ENCODE results near the gene LSM7.
"Not testable (repeated sequence)": the region's sequence is repeated elsewhere in the genome, so short reads cannot be mapped to it uniquely, and the experiment has no call there.

LSM7 gene

DNA sequence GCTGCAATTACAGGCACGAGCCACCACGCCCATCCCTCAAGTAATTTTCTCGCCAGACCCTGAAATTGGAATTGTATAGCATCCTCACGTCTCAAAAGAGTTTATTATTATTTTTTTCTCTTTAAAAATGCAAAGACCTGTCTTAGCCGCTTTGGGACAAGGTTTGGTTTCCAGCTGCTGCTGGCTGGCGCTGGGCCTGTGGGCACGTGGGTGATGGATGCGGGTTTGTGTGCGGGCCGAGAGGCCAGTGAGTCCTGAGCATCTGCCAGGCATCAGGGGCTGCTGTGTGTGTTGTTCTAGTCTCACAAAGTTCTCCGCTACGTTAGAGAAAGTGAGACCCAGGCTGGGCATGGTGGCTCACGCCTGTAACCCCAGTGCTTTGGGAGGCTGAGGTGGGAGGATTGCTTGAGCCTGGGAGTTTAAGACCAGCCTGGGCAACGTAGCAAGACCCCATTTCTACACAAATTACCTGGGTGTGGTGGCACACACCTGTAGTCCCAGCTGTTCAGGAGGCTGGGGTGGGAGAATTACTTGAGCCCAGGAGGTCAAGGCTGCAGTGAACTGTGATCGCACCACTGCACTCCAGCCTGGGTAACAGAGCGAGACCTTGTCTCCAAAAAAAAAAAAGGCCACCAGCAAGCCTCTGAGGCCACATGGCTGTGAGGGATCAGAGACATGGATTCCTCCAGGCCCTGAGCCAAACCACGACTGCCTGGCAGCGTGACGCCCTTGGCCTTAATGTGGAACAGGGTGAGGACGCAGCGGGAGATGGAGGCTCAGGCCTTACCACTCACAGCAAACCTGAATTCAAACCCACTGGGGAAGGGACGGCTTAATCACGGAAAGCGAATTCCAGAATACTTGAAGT lies 27.0 kb upstream of the LSM7 start:
- no peak for DNase-seq (ENCODE audit: low read depth)

DNA sequence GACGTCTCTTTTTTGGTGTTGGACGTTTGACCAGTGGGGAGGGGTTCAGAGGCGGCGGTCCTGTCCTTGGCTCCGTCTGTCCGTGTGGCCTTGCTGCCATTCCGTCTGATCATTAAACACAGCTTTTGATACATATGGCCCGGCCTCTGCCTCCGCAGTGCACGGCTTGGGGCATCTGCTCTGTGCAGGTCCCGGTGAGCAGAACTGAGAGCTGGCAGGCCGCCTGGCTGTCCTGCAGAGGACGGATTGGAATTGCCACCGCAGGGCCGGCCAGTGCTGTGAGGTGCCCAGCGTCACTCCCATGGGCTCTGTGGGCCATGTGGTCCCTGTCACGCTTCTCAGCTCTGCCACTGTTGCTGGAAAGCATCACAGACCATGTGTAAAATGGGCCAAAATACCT lies 26.3 kb upstream of the LSM7 start:
- no peak for DNase-seq (ENCODE audit: low read depth)

DNA sequence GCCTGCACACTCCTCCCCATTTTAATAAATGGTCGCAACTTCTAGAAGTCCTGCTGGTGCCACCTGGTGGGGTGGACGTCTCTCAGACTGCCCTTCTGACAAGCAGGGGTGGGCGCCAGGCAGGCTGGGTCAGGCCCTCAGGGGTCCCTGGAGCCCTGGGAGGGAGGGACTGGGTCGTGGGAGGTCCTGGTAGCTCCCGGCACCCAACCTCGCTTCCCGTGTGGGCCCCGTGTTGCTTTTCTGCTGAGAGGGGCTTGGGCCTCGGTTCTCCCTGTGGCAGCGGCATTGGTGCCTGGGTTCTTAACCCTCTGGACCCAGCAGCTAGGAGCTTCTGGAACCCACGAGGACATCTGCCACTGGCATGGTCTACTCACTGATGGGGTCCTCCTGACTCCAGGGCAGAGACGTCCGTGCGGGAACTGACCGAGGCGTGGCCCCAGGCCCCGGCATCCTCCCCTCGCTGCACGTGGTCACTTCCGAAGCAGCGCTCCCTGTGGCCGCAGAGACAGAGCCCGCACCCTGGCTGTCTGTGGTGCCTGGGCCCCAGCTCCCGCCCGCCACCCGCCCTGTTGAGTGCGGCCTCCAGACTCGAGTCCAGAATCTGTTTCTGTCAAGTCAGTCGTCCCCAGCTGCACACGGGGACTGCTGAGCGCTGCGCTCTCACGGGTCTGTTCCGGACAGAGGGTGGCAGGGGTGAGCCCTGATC lies 25.7 kb upstream of the LSM7 start:
- no peak for DNase-seq (ENCODE audit: low read depth)

- no peak for DNase-seq (ENCODE audit: low read depth)
Observed at GRCh38 chr19:2353159-2353886, 24.9 kb upstream of the LSM7 start.

DNA sequence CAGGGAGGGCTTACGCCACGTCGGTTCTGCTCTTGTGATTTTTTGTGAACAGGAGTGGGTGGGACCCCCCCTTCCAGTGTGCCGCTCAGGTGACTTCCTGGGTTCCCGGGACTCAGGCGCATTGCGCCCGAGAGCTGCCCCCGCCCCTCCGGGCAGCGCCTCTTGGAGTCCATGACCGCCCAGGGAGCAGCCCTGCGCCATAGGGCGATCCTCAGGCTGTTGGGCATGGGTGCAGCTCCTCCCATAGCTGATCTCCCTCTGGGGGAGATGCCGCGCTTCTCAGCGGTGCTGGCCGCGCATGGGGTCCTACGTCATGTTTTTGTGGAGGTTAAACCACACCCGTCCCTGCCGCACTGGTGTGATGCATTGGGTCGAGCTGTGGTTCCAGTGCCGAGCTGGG lies 23.7 kb upstream of the LSM7 start:
- DNase-seq (ENCODE audit: low read depth) = no peak

DNA sequence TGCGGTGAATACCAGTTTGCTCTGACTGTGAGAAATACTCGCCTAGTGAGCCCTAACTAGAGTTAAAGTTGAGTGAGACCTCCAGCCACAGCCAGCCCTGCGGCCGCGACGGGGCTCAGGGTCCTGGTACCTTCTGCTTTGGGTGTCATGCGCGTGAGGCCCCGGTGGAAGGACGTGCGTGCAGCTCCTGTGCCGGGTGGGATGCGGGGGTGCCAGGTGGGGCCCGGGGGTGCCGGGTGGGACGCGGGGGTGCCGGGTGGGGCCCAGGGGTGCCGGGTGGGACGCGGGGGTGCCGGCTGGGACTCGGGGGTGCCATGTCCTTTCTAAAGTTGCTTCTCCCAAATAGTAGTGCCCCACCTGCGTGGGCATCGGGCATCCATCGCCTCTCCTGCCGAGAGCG lies 23.2 kb upstream of the LSM7 start:
- DNase-seq (ENCODE audit: low read depth) = no peak

DNA sequence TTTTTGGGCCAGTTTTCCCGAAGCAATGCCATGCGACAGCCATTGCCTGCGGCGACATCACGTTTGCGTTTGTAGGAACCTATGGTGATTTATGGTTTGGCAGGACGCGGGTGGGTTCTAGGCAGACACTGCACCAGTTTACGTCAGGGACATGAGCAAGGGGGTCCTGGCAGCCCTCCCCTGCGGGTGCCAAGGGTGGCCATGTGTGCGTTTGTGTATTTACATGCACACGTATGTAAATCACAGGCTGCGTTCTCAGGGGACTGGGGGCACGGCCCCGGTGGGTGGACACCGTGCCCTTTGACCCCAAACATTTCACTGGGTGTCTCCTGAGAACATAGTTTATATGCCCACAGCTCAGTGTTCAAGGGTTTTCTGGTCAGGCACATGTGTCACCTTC lies 22.3 kb upstream of the LSM7 start:
- no peak for DNase-seq (ENCODE audit: low read depth)

- DNase-seq (ENCODE audit: low read depth) = not testable (repeated sequence)
Observed at GRCh38 chr19:2349818-2350217, 21.4 kb upstream of the LSM7 start.

DNA sequence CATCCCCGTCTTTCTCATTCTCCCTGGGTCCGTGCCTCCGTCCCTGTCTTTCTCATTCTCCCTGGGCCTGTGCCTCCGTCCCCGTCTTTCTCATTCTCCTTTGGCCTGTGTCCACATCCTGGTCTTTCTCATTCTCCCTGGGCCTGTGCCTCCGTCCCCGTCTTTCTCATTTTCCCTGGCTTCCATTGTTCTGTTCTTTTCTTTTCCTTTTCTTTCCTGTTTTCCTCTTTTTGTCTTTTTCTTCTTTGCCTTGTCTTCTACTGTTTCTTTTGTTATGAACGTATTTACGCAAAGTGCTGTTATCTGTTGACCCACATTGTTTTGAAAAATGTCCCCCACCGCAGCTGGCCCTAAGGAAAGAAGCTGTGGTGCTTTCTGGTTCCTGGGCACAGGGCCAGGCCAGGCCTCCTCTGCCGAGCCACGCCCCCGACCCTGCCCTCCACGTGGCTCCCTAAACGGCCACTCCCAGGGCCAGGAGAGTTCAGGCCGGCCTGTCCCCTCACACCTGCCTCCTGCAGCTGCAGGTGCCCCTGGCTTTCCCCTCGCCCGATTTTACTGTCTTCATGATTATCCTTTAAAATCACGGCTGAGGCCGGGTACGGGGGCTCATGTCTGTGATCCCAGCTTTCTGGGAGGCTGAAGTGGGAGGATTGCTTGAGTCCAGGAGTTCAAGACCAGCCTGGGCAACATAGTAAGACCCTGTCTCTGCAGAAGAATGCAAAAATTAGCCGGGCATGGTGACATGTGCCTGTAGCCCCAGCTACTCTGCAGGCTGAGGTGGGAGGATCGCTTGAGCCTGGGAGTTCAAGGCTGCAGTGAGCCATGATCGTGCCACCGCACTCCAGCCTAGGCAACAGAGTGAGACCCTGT lies 17.6 kb upstream of the LSM7 start:
- no peak for DNase-seq (ENCODE audit: low read depth)

DNA sequence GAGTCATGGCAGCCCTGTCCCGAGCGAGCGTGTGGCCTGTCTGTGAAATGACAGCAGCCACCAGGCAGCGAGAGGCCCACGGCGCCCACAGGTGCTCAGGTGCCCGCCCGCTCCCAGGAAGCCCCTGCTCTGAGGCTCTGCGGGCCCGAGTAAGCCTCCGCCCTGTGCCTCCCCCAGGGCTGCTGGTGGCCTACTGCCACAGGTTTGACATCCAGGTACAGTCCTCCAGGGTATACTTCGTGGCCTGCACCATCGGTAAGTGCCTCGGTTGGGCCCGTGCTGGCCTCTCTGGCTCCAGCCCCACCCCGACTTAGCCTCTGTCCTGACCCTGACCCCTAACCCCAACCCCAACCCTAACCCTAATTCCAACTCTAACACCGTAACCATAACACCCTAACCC lies 16.7 kb upstream of the LSM7 start:
- DNase-seq (ENCODE audit: low read depth) = no peak

DNA sequence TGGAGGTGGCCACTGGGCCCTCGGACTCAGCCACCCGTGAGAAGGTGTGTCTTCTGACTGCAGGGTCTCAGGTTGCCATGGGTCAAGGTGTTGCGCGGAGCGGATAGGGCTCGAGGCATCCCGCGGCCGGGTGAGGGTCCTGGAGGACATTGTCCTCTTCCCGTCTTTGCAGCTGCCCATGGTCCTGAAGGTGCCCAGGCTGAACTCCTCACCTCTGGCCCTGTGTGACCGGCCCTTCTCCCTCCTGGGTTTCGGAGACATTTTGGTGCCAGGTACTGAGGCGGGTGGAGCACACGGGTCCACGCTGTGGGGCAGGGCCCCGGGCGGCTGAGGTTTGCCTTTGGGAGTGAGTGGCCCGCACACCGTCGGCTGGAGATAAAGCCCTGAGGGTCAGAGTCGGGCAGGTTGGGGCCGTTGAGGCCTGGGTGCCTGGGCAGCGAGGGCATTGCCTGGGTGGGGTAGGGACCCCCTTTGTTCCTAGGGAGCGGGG lies 16.0 kb upstream of the LSM7 start:
- DNase-seq (ENCODE audit: low read depth) = no peak

- no peak for DNase-seq (ENCODE audit: low read depth)
Observed at GRCh38 chr19:2343289-2343982, 15.1 kb upstream of the LSM7 start.

DNA sequence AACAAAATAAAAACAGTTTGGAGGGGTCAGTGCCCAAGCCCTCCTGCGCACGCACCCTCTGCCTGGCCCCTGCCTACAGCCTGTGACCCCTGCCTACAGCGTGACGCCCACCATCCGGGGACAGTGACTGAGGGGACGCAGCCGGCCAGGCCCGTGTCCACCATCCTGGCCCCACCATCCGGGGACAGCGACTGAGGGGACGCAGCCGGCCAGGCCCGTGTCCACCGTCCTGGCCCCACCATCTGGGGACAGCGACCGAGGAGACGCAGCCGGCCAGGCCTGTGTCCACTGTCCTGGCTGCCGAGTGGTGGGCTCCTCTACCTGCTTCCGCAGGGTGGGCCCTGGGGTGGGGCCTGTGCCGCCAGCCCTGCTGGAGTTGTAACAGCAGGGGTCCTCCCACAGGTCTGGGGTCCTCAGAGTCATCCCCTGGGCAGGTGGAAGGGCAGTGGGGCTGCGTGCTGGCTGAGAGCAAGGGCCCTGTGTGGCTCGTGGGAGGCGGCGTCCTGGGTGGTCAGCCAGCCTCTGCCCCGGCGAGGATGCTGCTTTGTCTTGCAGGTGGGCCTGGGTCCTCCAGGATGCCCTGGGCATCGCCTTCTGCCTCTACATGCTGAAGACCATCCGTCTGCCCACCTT lies 14.4 kb upstream of the LSM7 start:
- DNase-seq (ENCODE audit: low read depth) = no peak

DNA sequence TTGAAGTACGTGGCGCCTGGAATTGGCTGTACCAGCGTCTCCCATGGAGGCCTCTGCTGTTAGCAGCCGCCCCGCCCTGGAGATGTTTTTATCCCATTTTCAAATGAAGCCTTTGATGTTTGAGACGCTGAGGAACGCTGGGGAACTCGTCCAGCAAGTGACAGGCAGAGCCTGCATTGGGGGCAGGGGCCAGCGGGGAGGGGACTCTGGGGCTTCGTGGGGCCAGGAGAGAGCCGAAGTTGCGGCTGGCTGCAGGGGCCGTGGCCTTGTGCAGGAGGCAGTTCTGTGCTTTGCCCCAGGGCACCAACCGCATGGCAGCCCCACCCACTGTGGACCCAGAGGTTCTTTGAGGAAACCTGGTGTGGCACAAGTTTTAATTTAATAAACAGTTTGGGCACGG lies 13.6 kb upstream of the LSM7 start:
- DNase-seq (ENCODE audit: low read depth) = no peak

GRCh38 chr19:2341244-2341751 lies 12.9 kb upstream of the LSM7 start:
- DNase-seq (ENCODE audit: low read depth) = no peak

- no peak for DNase-seq (ENCODE audit: low read depth)
Observed at GRCh38 chr19:2340496-2341243, 12.3 kb upstream of the LSM7 start.

GRCh38 chr19:2339644-2340310 lies 11.4 kb upstream of the LSM7 start:
- DNase-seq (ENCODE audit: low read depth) = no peak

DNA sequence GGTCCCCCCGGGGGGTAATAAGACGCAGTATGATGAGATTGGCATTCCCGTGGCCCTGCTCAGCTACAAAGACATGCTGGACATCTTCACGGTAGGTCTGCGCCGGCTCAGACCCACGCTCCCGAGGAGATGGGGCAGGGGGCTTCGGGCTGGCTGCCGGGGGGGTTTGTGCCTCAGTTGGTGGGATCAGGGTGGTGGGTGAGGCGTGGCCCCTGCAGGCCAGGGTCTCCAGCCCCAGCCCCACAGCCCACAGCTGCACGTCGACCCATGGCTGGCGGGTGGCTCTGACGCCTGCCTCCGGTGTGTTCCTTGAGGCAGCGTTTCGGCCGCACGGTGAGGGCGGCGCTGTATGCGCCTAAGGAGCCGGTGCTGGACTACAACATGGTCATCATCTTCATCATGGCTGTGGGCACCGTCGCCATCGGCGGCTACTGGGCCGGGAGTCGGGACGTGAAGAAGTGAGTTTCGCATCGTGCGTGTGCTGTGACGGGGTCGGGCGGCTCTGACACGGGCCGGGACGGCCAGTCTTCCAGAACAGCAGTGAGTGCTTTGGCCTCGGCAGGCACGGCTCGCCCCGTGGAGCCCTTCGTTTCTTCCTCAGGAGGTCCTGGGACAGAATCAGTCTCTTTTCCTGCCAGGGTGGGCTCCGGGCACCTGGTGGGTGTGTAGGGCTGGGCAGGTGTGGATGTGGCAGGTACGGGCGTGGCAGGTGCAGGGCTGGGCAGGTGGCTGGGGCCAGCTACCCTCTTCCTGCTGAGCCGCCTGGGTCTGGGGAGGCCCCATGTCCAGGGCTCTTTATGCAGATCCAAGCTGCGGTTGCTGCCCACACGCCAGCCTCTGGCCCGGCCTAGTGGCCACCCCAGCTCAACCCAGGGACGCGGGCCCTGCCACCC lies 10.6 kb upstream of the LSM7 start:
- no peak for DNase-seq (ENCODE audit: low read depth)
